DMS53 treated with DMSO at 0.1 percent for 48 hours (cell line): ENCODE measurements around the gene CXXC1.
A peak's percentile ranks its signal among the peaks of the same experiment; 100 is the strongest.
"Not testable (repeated sequence)": the region's sequence is repeated elsewhere in the genome, so short reads cannot be mapped to it uniquely, and the experiment has no call there.

Experiments
- DNase-seq: peaks from one replicate; lab custom pipeline; 2025; ENCODE audit not compliant: unreplicated experiment; lab: John Stamatoyannopoulos, UW

Gene CXXC1

DNA sequence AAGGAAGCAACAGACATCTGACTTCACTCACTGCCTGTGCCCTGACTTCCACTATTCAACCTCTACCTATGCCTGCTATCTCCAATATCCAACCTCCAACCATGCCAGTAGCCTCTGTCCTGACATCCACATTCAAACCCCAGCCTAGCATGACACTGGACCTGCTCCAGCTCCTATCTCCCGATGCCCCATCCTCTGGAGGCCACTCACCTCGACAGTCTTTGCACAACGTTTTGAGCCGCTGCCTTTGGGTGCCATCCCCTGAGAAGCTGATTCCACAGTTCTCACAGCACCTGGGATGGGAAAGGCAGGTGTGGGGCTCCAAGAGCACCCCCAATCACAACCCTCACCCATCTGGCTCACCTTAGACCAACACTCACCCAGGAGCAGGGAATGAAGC lies 11.0 kb downstream of the CXXC1 start:
- no peak for DNase-seq

DNA sequence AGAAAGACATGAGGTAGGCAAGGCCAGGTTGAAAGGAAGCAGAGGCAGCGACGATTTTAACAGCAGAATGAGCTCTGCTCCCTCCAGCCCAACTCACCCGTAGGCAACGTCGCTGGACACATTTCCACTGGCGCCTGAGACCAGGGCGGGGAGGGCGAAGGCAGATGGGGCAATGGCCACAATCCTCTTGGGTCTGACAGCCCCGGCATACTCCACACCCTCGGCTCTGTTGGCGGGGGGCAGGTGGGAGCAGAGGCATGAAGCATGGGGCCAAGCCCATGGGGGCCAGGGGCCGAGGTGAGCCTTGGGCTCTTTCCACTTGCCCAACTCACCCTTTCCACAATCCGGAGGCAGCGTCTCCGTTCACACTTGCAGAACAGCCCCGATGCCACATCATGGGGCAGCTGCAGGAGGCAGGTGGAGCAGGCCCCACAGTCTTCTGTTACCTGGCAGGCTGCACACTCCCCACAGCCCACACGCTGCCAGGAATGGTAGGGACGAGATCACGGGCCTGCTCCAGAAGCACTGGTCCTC lies 11.9 kb downstream of the CXXC1 start:
- no peak for DNase-seq

GRCh38 chr18:50274941-50275340 lies 12.6 kb downstream of the CXXC1 start:
- no peak for DNase-seq

DNA sequence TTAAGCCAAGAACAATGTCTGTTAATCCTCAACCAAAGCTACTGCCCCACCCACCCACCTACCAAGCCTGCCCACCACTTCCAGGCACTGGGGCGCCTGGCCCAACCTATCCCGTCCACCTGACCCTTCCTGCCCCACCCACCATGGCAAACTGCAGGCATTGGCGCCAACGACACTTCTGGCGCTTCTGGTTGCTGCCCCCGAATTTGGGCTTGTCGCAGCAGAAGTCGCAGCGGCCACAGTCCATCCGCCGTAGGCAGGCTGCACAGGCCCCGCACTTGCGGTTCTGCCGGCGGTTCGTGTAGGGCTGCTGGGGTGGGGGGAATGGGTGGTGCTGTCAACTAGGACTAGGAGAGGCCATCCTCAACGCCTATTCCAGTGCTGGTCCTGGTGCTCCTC lies 13.4 kb downstream of the CXXC1 start:
- no peak for DNase-seq

- DNase-seq = no peak
These were observed 14.1 kb downstream of the CXXC1 start for GRCh38 chr18:50273203-50274043.

GRCh38 chr18:50272568-50272967 lies 14.9 kb downstream of the CXXC1 start:
- DNase-seq = no peak

- DNase-seq = peak; percentile 41
These were observed 19.3 kb downstream of the CXXC1 start for GRCh38 chr18:50268022-50268747.

DNA sequence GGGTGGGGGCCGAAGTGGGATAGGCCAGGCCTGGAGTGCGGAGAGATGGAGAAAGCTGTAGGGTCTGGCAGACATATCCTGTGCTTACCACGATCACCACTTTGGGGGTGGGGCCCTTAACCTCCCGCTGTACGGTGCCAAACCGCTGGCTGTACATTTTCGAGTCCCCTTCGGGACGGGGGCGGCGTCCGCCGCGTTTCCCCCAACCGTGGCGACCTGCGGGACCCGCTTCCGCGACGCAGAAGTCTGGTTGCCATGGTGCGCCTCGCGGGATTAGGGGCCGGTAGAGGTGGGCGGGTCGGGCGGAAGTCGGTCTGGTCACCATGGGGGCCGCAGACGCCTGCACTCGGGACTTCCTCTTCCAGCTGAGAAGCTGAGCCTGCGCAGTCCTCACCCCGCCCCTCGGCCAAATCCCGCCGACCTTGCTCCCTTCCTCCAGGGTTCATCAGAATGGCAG lies 21.2 kb downstream of the CXXC1 start, which contains the start of gene CFAP53:
Gene CFAP53 (minus strand): TSS at position 248 of the 457 bp plus-strand sequence. CDS start 91 bp downstream, at position 157.
- DNase-seq = peak; percentile 19

GRCh38 chr18:50262977-50263376 lies 24.5 kb downstream of the CXXC1 start:
- DNase-seq = no peak

DNA sequence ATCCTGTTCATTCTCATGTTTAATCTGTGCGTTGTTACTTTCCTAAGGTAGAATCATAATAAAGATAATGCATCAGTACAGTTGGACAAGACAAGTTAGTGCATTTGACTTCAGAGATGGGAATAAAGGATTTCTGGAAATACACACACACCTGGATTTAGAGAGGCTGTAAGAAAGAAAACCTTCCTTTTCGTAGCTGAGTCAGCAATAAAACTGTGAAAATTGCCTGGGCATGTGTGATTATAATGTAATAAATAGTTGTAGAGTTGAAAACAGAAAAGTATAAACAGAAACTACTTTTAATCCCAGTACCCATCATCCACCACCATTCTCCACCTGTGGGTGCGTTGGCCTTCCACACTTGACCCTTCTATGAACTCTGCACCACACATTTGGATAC lies 36.6 kb downstream of the CXXC1 start:
- DNase-seq = no peak

- DNase-seq = no peak
These were observed 37.9 kb downstream of the CXXC1 start for GRCh38 chr18:50249576-50249975.

- no peak for DNase-seq
These were observed 39.9 kb downstream of the CXXC1 start for GRCh38 chr18:50247561-50247960.

DNA sequence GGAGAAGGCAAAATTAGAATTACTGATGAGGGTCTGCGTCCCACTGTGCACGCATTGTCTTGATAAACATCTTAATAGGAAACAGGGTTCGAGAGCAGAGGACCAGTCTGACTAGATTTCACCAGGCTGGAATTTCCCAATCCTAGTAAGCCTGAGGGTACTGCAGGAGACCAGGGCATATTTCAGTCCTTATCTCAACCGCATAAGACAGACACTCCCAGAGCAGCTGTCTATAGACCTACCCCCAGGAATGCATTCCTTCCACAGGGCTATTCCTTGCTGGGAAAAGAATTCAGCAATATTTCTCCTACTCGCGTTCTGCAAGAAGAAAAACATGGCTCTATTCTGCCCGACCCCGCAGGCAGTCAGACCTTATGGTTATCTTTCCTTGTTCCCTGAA lies 45.7 kb downstream of the CXXC1 start:
- not testable (repeated sequence) for DNase-seq

DNA sequence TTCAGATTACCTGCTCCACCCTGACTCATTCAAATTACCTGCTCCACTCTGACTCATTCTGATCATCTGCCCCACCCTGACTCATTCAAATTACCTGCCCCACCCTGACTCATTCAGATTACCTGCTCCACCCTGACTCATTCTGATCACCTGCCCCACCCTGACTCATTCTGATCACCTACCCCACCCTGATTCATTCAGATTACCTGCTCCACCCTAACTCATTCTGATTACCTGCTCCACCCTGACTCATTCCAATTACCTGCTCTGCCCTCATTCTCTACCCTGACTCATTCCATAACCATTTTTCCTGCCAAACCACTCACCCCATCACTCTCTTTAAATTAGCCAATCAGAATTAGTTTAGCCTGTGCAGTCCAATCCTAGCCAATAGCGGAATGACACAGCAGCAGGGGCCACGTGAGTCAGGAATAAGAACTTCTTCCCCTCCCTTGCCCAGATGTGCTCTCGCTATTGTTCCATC lies 47.4 kb downstream of the CXXC1 start:
- no peak for DNase-seq

GRCh38 chr18:50232419-50232818 lies 55.1 kb downstream of the CXXC1 start:
- DNase-seq = no peak
